ENCODE data around the gene LTBP2. TPM values are rescaled to one million over a fixed set of nuclear protein-coding genes. Genes with fewer than 3 reads are reported as not detected.

LTBP2 gene
- total and polyA plus RNA-seq, 2 of the 8 experiments (the other 6 are each of a cell fraction or from before 2014, with no cell fraction given) = 0.48 to 0.89 TPM

DNA sequence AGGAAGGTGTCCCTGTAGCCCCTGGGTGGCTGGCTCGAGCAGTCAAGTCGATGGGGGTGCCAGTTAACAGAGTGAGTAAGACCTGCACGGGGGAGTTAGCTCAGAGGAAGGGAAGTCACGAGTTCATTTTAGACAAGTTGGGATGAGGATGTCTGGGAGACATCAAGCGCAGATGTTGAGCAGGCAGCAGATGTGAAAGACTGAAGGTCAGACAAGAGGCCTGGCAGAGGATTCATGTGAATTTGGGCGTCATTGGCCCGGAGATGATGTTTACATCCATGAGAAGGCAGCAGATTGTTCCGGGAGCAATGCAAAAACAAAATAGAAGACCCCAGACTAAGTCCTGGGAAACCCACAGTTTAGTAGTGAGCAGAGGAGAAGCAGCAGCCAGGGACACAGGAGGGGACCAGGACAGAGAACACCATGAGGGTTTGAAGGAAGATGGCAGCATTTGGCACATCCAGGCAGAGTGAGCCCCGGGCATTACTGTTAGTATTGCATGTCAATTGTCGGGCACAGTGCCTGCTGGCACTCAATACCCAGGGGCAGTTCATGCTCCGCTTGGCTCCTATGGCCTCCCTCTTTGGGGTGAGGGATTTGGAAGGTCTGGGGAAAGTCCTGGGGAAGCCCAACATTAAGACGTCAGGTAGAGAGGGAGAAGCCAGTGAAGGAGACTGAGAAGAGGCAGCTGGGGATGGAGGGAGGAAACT lies 15.1 kb downstream of the LTBP2 start:
- no peak overlapping the region for H2AFZ ChIP-seq (ENCODE audit: low read length)
- no peak overlapping the region for H2BK20ac ChIP-seq (ENCODE audit: low read length)
- ChIA-PET POLR2A (ENCODE audit: partially characterized antibody) (interaction anchor here (1.3 kb wide), 1 partner anchor 22 kb away, joined by 5 read pairs; no protein-coding TSS in a partner anchor), CTCF (ENCODE audit: partially characterized antibody) (interaction anchor here (1.9 to 20.0 kb wide), 2 partner anchors 13 to 93 kb away, joined by 5 to 176 read pairs; partner anchors contain the start of gene LTBP2)
- H2AK5ac ChIP-seq (ENCODE audit: low read depth, low read length) = no peak overlapping the region
- no peak overlapping the region for H3K4me3 ChIP-seq (ENCODE audit: extremely low read depth in 1 of 4, insufficient read depth in 2 of 4, low read depth in 3 of 4, low read length in 4 of 4)
- no peak overlapping the region for H3K14ac ChIP-seq (ENCODE audit: insufficient read length)
- WGBS, 2 experiments (ENCODE audit: extremely low coverage in 1 of 2, insufficient coverage in 1 of 2, insufficient read length in 1 of 2, insufficient replicate concordance in 2 of 2, low coverage in 1 of 2, low lambda C conversion rate in 2 of 2, missing lambda C conversion rate in 1 of 2) = 84% methylated on average over 12 of the region's 12 CpGs; no CpG with 5 or more reads in 1 of the 2 experiments
- H3K4me1 ChIP-seq (replicated peaks in 1 of 4; ENCODE audit: control insufficient read depth in 3 of 4, insufficient read depth in 4 of 4, low read length in 3 of 4) = no peaks in the 10 kb centered on the region; a peak in 1 of 7 replicates
- H3K18ac ChIP-seq (ENCODE audit: extremely low read depth, low read length) = no peak overlapping the region
- H2BK15ac ChIP-seq (ENCODE audit: low read length) = no peak overlapping the region
- H3K9me3 ChIP-seq (ENCODE audit: insufficient read depth in 2 of 2, low read depth in 1 of 2, low read length in 1 of 2) = no peaks in the 10 kb centered on the region
- no peak for DNase-seq (ENCODE audit: low read depth in 1 of 2, low spot score in 2 of 2)
- no peaks in the 10 kb centered on the region for H3K23me2 ChIP-seq (ENCODE audit: low read depth, low read length)
- H4K8ac ChIP-seq (ENCODE audit: extremely low read depth, insufficient read depth, low read length) = no peak overlapping the region
- no peak overlapping the region for H2BK120ac ChIP-seq (replicated peaks; ENCODE audit: low read depth, low read length)
- no peaks in the 10 kb centered on the region for H3K36me3 ChIP-seq (ENCODE audit: control insufficient read depth in 2 of 4, insufficient read depth in 4 of 4, low read length in 3 of 4)
- H3K27ac ChIP-seq (ENCODE audit: low read depth, low read length) = no peak overlapping the region
- H4K5ac ChIP-seq (ENCODE audit: insufficient read length, low read depth, low read length) = no peak overlapping the region
- no peak overlapping the region for H3K9ac ChIP-seq (replicated peaks in 1 of 4; ENCODE audit: extremely low read depth in 1 of 4, low read depth in 3 of 4, low read length in 3 of 4)
- no peak overlapping the region for H2BK12ac ChIP-seq (ENCODE audit: low read depth, low read length)
- TF ChIP-seq TAF7 (optimal IDR thresholded peaks at IDR 0.05; ENCODE audit: borderline replicate concordance, low read depth, low read length) = no peak
- TF ChIP-seq KDM1A (IDR thresholded peaks at IDR 0.05; ENCODE audit: borderline replicate concordance, low read length) = no peak
- TF ChIP-seq SIN3A (conservative IDR thresholded peaks at IDR 0.05 in 1 of 2, IDR thresholded peaks at IDR 0.05 in 1 of 2; ENCODE audit: low read depth in 1 of 2, low read length in 2 of 2) = no peak
- no peak for TF ChIP-seq SP2 (IDR thresholded peaks at IDR 0.05; ENCODE audit: low read length)
- TF ChIP-seq GABPA (IDR thresholded peaks at IDR 0.05; ENCODE audit: borderline replicate concordance, insufficient read depth, low read length) = no peak
- no peak overlapping the region for H3K56ac ChIP-seq (replicated peaks; ENCODE audit: insufficient read length, low read depth, low read length)
- H3K79me1 ChIP-seq (ENCODE audit: low read depth, low read length) = no peaks in the 10 kb centered on the region
- peaks cover 0 to 2% of the 10 kb centered on the region in 2 experiments for H4K20me1 ChIP-seq (replicated peaks in 1 of 2; ENCODE audit: control insufficient read depth in 1 of 2, insufficient read depth in 2 of 2, low read length in 2 of 2)
- no peaks in the 10 kb centered on the region for H3K27me3 ChIP-seq (replicated peaks in 1 of 4; ENCODE audit: control insufficient read depth in 3 of 4, extremely low read depth in 1 of 4, insufficient read depth in 3 of 4, low read length in 3 of 4)
- H4K91ac ChIP-seq (replicated peaks; ENCODE audit: insufficient read length, low read length) = no peak overlapping the region
- no peak overlapping the region for H3K23ac ChIP-seq (ENCODE audit: insufficient read length)
- no peak overlapping the region for H3K4me2 ChIP-seq (ENCODE audit: insufficient read depth in 1 of 2, low read depth in 2 of 2, low read length in 2 of 2)
- no peak for FAIRE-seq
- no peak overlapping the region for H2BK5ac ChIP-seq (ENCODE audit: low read depth, low read length)
- H3K79me2 ChIP-seq (ENCODE audit: control insufficient read depth in 1 of 2, insufficient read depth in 2 of 2, low read length in 2 of 2) = no peaks in the 10 kb centered on the region
- H3K4ac ChIP-seq (replicated peaks; ENCODE audit: insufficient read length, low read depth, low read length) = no peak overlapping the region

Data from H1 (cell line).